Measurements from ENCODE around the gene ARID1B. TPM values are rescaled to one million over a fixed set of nuclear protein-coding genes. Genes with fewer than 3 reads are reported as not detected.

Gene ARID1B
- total RNA-seq, 1 experiment from 2014 or later = 91.7 TPM

- ChIA-PET POLR2A (no interaction called here), CTCF (interaction anchor here (0.5 kb wide), 1 partner anchor 677 kb away, joined by 3 read pairs; no protein-coding TSS in a partner anchor)
- Histone ChIP-seq H3K36me3 (ENCODE audit: control insufficient read depth, insufficient read depth, low read length) (no peaks in the 10 kb centered on the region), H3K27me3 (ENCODE audit: control insufficient read depth, insufficient read depth, low read length) (no peaks in the 10 kb centered on the region), H3K27ac (ENCODE audit: low read length) (no peak overlapping the region), H3K4me3 (ENCODE audit: low read depth in 2 of 2, low read length in 2 of 2) (no peak overlapping the region), H3K4me1 (ENCODE audit: control insufficient read depth, insufficient read depth, low read length) (no peaks in the 10 kb centered on the region), H3K9me3 (ENCODE audit: control insufficient read depth, insufficient read depth, low read depth, low read length) (no peaks in the 10 kb centered on the region)
- ATAC-seq = no peak
- intact Hi-C loops (cut with micrococcal nuclease; ENCODE audit: unreplicated experiment) = loop anchor here (5.0 kb wide), 1 partner anchor 46 kb away; no protein-coding TSS in a partner anchor
- TF ChIP-seq SIN3A (IDR thresholded peaks at IDR 0.05; ENCODE audit: borderline replicate concordance, insufficient read depth, low read depth, low read length) (no peak), CTCF (IDR thresholded peaks at IDR 0.05) (no peak)
- no peak for DNase-seq (ENCODE audit: low read depth, low spot score)
- in situ Hi-C loops (cut with HindIII; ENCODE audit: low pct_unique_long_range_greater_than_20kb, low sequenced_read_pairs) = no loop called here
- no TSS peak for BruUV-seq (replicated peaks)
Observed at GRCh38 chr6:157226026-157226625, 448.9 kb downstream of the ARID1B start.

- in situ Hi-C loops (cut with HindIII; ENCODE audit: low pct_unique_long_range_greater_than_20kb, low sequenced_read_pairs) = no loop called here
- ATAC-seq = no peak
- BruUV-seq (replicated peaks) = no TSS peak
- H3K36me3 ChIP-seq (ENCODE audit: control insufficient read depth, insufficient read depth, low read length) = no peaks in the 10 kb centered on the region
- H3K9me3 ChIP-seq (ENCODE audit: control insufficient read depth, insufficient read depth, low read depth, low read length) = no peaks in the 10 kb centered on the region
- no peak overlapping the region for H3K4me3 ChIP-seq (ENCODE audit: low read depth in 2 of 2, low read length in 2 of 2)
- DNase-seq (ENCODE audit: low read depth, low spot score) = no peak
- no peak for TF ChIP-seq POLR2AphosphoS5 (IDR thresholded peaks at IDR 0.05; ENCODE audit: low read depth, low read length)
- TF ChIP-seq REST (IDR thresholded peaks at IDR 0.05; ENCODE audit: insufficient read depth in 1 of 2, low read depth in 2 of 2, low read length in 1 of 2) = no peak
- no peak for TF ChIP-seq TCF7L2 (IDR thresholded peaks at IDR 0.05; ENCODE audit: low read depth, low read length)
- TF ChIP-seq SIN3A (IDR thresholded peaks at IDR 0.05; ENCODE audit: borderline replicate concordance, insufficient read depth, low read depth, low read length) = no peak
- TF ChIP-seq CTCF (IDR thresholded peaks at IDR 0.05) = no peak
- intact Hi-C loops (cut with micrococcal nuclease; ENCODE audit: unreplicated experiment) = loop anchor here (5.0 kb wide), 1 partner anchor 46 kb away; no protein-coding TSS in a partner anchor
- H3K4me1 ChIP-seq (ENCODE audit: control insufficient read depth, insufficient read depth, low read length) = no peaks in the 10 kb centered on the region
- H3K27me3 ChIP-seq (ENCODE audit: control insufficient read depth, insufficient read depth, low read length) = no peaks in the 10 kb centered on the region
- no peak overlapping the region for H3K27ac ChIP-seq (ENCODE audit: low read length)
- POLR2A ChIA-PET = no interaction called here
- CTCF ChIA-PET = no interaction called here
Observed at GRCh38 chr6:157226761-157227160, 449.6 kb downstream of the ARID1B start.
